H1 (cell line): ENCODE data around the gene RHBDD2. TPM values are rescaled to one million over a fixed set of nuclear protein-coding genes. Genes with fewer than 3 reads are reported as not detected.

Experiments used
- CTCF ChIA-PET: fragments of 300-600 bp; sonication (Branson Sonifier 250); formaldehyde crosslinking; loops from one replicate; lab custom pipeline; 2021; ENCODE audit not compliant: partially characterized antibody; lab: Charles Lee
- POLR2A ChIA-PET: fragments of 300-600 bp; sonication (Branson Sonifier 250); formaldehyde crosslinking; loops from one replicate; lab custom pipeline; 2021; ENCODE audit warnings: inconsistent platforms; ENCODE audit not compliant: partially characterized antibody; lab: Charles Lee
- DNase-seq, 2 experiments: peaks; one replicate each; pipeline versions ENCODE4 v3.0.0 to v3.0.0-alpha.2; 2010 to 2022; ENCODE audit warnings: low spot score in 2 of 2, low read depth in 1 of 2, mixed read lengths in 1 of 2
- FAIRE-seq: peaks from 2 replicates; lab custom pipeline; 2011; peaks lifted over from hg19 to GRCh38; lab: Jason Lieb, UNC
- H2AFZ ChIP-seq: 2 replicates; pipeline ENCODE4 v1.8.1; 2012; ENCODE audit warnings: low read length, inconsistent platforms
- H2AK5ac ChIP-seq: 2 replicates; pipeline ENCODE4 v1.6.1; 2013; ENCODE audit warnings: low read depth, low read length
- H2BK120ac ChIP-seq: replicated peaks from 2 replicates; pipeline ENCODE3; 2013; ENCODE audit warnings: low read depth, low read length, inconsistent platforms
- H2BK12ac ChIP-seq: 2 replicates; pipeline ENCODE4 v1.6.1; 2013; ENCODE audit warnings: low read depth, low read length
- H2BK15ac ChIP-seq: 2 replicates; pipeline ENCODE4 v1.6.1; 2013; ENCODE audit warnings: low read length
- H2BK20ac ChIP-seq: 2 replicates; pipeline ENCODE4 v1.6.1; 2013; ENCODE audit warnings: low read length
- H2BK5ac ChIP-seq: 2 replicates; pipeline ENCODE4 v1.6.1; 2013; ENCODE audit warnings: low read depth, low read length
- H3K14ac ChIP-seq: 2 replicates; pipeline ENCODE4 v1.6.1; 2013; ENCODE audit warnings: inconsistent platforms; ENCODE audit not compliant: insufficient read length
- H3K18ac ChIP-seq: 2 replicates; pipeline ENCODE4 v1.6.1; 2013; ENCODE audit warnings: low read length; ENCODE audit errors: extremely low read depth
- H3K23ac ChIP-seq: 2 replicates; pipeline ENCODE4 v1.6.1; 2013; ENCODE audit warnings: inconsistent platforms; ENCODE audit not compliant: insufficient read length
- H3K23me2 ChIP-seq: 2 replicates; pipeline ENCODE4 v1.6.1; 2013; ENCODE audit warnings: low read depth, low read length
- H3K27ac ChIP-seq: 2 replicates; pipeline ENCODE4 v1.6.1; 2011; ENCODE audit warnings: low read depth, low read length, inconsistent platforms
- H3K27me3 ChIP-seq, 4 experiments: replicated peaks in 1 of 4; 1 replicate in 1 of 4; 2 replicates in 3 of 4; pipeline versions ENCODE4 v1.6.1 to v1.8.1; 2011 to 2013; ENCODE audit warnings: low read length in 3 of 4, mild to moderate bottlenecking in 3 of 4, inconsistent platforms in 2 of 4, mixed read lengths in 2 of 4, moderate library complexity in 1 of 4; ENCODE audit not compliant: control insufficient read depth in 3 of 4, insufficient read depth in 3 of 4; ENCODE audit errors: extremely low read depth in 1 of 4
- H3K36me3 ChIP-seq, 4 experiments: 2 replicates each; pipeline versions ENCODE4 v1.6.1 to v1.8.1; 2011 to 2013; ENCODE audit warnings: mild to moderate bottlenecking in 4 of 4, low read length in 3 of 4, moderate library complexity in 2 of 4, control low read depth in 1 of 4, inconsistent platforms in 1 of 4; ENCODE audit not compliant: insufficient read depth in 4 of 4, control insufficient read depth in 2 of 4
- H3K4ac ChIP-seq: replicated peaks from 2 replicates; pipeline ENCODE3; 2013; ENCODE audit warnings: low read length, low read depth, mixed read lengths, inconsistent platforms; ENCODE audit not compliant: insufficient read length
- H3K4me1 ChIP-seq, 4 experiments: replicated peaks in 1 of 4; 1 replicate in 1 of 4; 2 replicates in 3 of 4; pipeline versions ENCODE4 v1.6.1 to v1.8.1; 2011 to 2013; ENCODE audit warnings: low read length in 3 of 4, inconsistent platforms in 2 of 4, mixed read lengths in 1 of 4; ENCODE audit not compliant: insufficient read depth in 4 of 4, control insufficient read depth in 3 of 4
- H3K4me2 ChIP-seq, 2 experiments: 2 replicates each; pipeline versions ENCODE4 v1.6.1 to v1.8.1; 2011 to 2013; ENCODE audit warnings: low read depth in 2 of 2, low read length in 2 of 2, control low read depth in 1 of 2, inconsistent platforms in 1 of 2, mild to moderate bottlenecking in 1 of 2; ENCODE audit not compliant: insufficient read depth in 1 of 2
- H3K4me3 ChIP-seq, 4 experiments: fragments of 200-600, 300-600 bp in 1 of 4; sonication (generic), shearing (Covaris generic), sonication (Bioruptor Twin) in 1 of 4; 2 replicates each; pipeline versions ENCODE4 v1.5.1 to v1.8.1; 2011 to 2016; ENCODE audit warnings: low read length in 4 of 4, low read depth in 3 of 4, control low read depth in 2 of 4, inconsistent platforms in 2 of 4, mild to moderate bottlenecking in 2 of 4, mixed read lengths in 1 of 4, moderate library complexity in 1 of 4; ENCODE audit not compliant: insufficient read depth in 2 of 4; ENCODE audit errors: extremely low read depth in 1 of 4
- H3K56ac ChIP-seq: replicated peaks from 2 replicates; pipeline ENCODE3; 2013; ENCODE audit warnings: low read depth, mild to moderate bottlenecking, mixed read lengths, low read length, inconsistent platforms; ENCODE audit not compliant: insufficient read length
- H3K79me1 ChIP-seq: 2 replicates; pipeline ENCODE4 v1.6.1; 2013; ENCODE audit warnings: low read depth, low read length, control low read depth
- H3K79me2 ChIP-seq, 2 experiments: 2 replicates each; pipeline versions ENCODE4 v1.6.1 to v1.8.1; 2012 to 2013; ENCODE audit warnings: low read length in 2 of 2, mild to moderate bottlenecking in 2 of 2, inconsistent platforms in 1 of 2; ENCODE audit not compliant: insufficient read depth in 2 of 2, control insufficient read depth in 1 of 2
- H3K9ac ChIP-seq, 4 experiments: replicated peaks in 1 of 4; 1 replicate in 1 of 4; 2 replicates in 3 of 4; pipeline versions ENCODE4 v1.6.1 to v1.8.1; 2011 to 2013; ENCODE audit warnings: low read depth in 3 of 4, low read length in 3 of 4, control low read depth in 2 of 4, mild to moderate bottlenecking in 2 of 4, moderate library complexity in 2 of 4, inconsistent platforms in 1 of 4; ENCODE audit errors: extremely low read depth in 1 of 4
- H3K9me3 ChIP-seq, 2 experiments: 2 replicates each; pipeline versions ENCODE4 v1.6.1 to v1.8.1; 2012 to 2013; ENCODE audit warnings: mild to moderate bottlenecking in 2 of 2, moderate library complexity in 2 of 2, control low read depth in 1 of 2, inconsistent platforms in 1 of 2, low read depth in 1 of 2, low read length in 1 of 2, mixed read lengths in 1 of 2; ENCODE audit not compliant: insufficient read depth in 2 of 2
- H4K20me1 ChIP-seq, 2 experiments: replicated peaks in 1 of 2; 2 replicates each; pipeline versions ENCODE3 to v1.8.1; 2011 to 2013; ENCODE audit warnings: inconsistent platforms in 2 of 2, low read length in 2 of 2, mild to moderate bottlenecking in 1 of 2; ENCODE audit not compliant: insufficient read depth in 2 of 2, control insufficient read depth in 1 of 2
- H4K5ac ChIP-seq: 2 replicates; pipeline ENCODE4 v1.6.1; 2013; ENCODE audit warnings: low read length, low read depth, mixed read lengths, inconsistent platforms; ENCODE audit not compliant: insufficient read length
- H4K8ac ChIP-seq: 2 replicates; pipeline ENCODE4 v1.8.0; 2013; ENCODE audit warnings: mild to moderate bottlenecking, moderate library complexity, low read length, inconsistent platforms; ENCODE audit not compliant: insufficient read depth; ENCODE audit errors: extremely low read depth
- H4K91ac ChIP-seq: replicated peaks from 2 replicates; pipeline ENCODE3; 2013; ENCODE audit warnings: low read length, mixed read lengths, inconsistent platforms; ENCODE audit not compliant: insufficient read length
- ASH2L ChIP-seq: fragments of 200-600, 300-600 bp; sonication (generic); IDR thresholded peaks from one replicate; pipeline ENCODE4 v1.7.1; 2017; ENCODE audit warnings: low read length
- BCL11A ChIP-seq, 2 experiments: IDR thresholded peaks; one replicate each; pipeline ENCODE4 v1.6.1; 2011; ENCODE audit warnings: low read depth in 2 of 2, low read length in 2 of 2, mild to moderate bottlenecking in 2 of 2
- BRCA1 ChIP-seq: IDR thresholded peaks from 2 replicates; pipeline ENCODE4 v1.6.1; 2012; ENCODE audit warnings: low read depth, low read length, improper control_type of control experiment
- NANOG ChIP-seq: IDR thresholded peaks from 2 replicates; pipeline ENCODE4 v1.6.1; 2011; ENCODE audit warnings: low read length, low read depth, mild to moderate bottlenecking, inconsistent platforms; ENCODE audit not compliant: insufficient read depth, poor library complexity, severe bottlenecking
- POU5F1 ChIP-seq: IDR thresholded peaks from 2 replicates; pipeline ENCODE4 v1.6.1; 2011; ENCODE audit warnings: low read depth, mild to moderate bottlenecking, low read length, moderate library complexity
- ZNF274 ChIP-seq: IDR thresholded peaks from 2 replicates; pipeline ENCODE4 v1.7.0; 2012; ENCODE audit warnings: low read length, borderline replicate concordance; ENCODE audit errors: extremely low read depth
- WGBS, 2 experiments: shearing (Covaris generic) in 1 of 2; methylation state at CpG; one replicate each; pipeline versions ENCODE4 v1.1.6 to v1.1.7; 2013 to 2015; ENCODE audit warnings: low lambda C conversion rate in 2 of 2, mixed read lengths in 2 of 2, inconsistent platforms in 1 of 2, low coverage in 1 of 2, missing lambda C conversion rate in 1 of 2; ENCODE audit not compliant: insufficient replicate concordance in 2 of 2, insufficient coverage in 1 of 2, insufficient read length in 1 of 2; ENCODE audit errors: extremely low coverage in 1 of 2, missing lambda C conversion rate in 1 of 2; 5-methylcytosine and 5-hydroxymethylcytosine counted together
- polyA plus RNA-seq, 7 experiments: library from polyadenylated mRNA; depleted of rRNA in 3 of 7; stranded (reverse) in 5 of 7; unstranded in 2 of 7; fragments of >200 nt in 5 of 7; fragments of 200-250 nt in 2 of 7; gene quantifications; 1 replicate in 5 of 7; 2 replicates in 1 of 7; 4 replicates in 1 of 7; pipeline versions ENCODE4 v1.2.1 to v1.2.3, GENCODE V29; 2011 to 2013; ENCODE audit warnings: missing spikeins in 2 of 7, mixed read lengths in 2 of 7
- total RNA-seq: library from RNA; stranded (reverse); fragmentation: NEBNext Ultra II Directional; extraction: Animal tissue kit (Norgen Biotek cat#: 25700); gene quantifications from 2 replicates; pipeline ENCODE4 v1.2.1, GENCODE V29; 2021

Gene RHBDD2
- total and polyA plus RNA-seq, 2 of the 8 experiments (the other 6 are each of a cell fraction or from before 2014, with no cell fraction given) = 28.3 to 65.5 TPM

GRCh38 chr7:75870557-75871161 is 8.2 kb upstream of the RHBDD2 start:
- Histone ChIP-seq H4K91ac (no peak overlapping the region), H3K4me1 (peaks cover 0 to 3% (median 2%) of the 10 kb centered on the region in 4 experiments; a peak in 3 of 7 replicates), H3K23ac (no peak overlapping the region), H3K4me3 (no peak overlapping the region), H2AFZ (no peak overlapping the region), H3K36me3 (no peaks in the 10 kb centered on the region), H4K8ac (no peak overlapping the region), H3K4me2 (no peak overlapping the region), H3K4ac (no peak overlapping the region), H3K18ac (no peak overlapping the region), H2AK5ac (no peak overlapping the region), H3K56ac (no peak overlapping the region), H3K14ac (no peak overlapping the region), H3K23me2 (no peaks in the 10 kb centered on the region), H3K9me3 (no peaks in the 10 kb centered on the region), H3K79me2 (no peaks in the 10 kb centered on the region), H2BK15ac (no peak overlapping the region), H3K27ac (no peak overlapping the region), H3K27me3 (no peaks in the 10 kb centered on the region), H3K79me1 (no peaks in the 10 kb centered on the region), H2BK12ac (no peak overlapping the region), H2BK20ac (no peak overlapping the region), H3K9ac (no peak overlapping the region), H2BK120ac (no peak overlapping the region), H4K5ac (no peak overlapping the region), H4K20me1 (no peaks in the 10 kb centered on the region), H2BK5ac (no peak overlapping the region)
- FAIRE-seq (no peak), DNase-seq (no peak)
- 91% methylated on average over 8 of the region's 9 CpGs; no CpG with 5 or more reads in 1 of the 2 experiments for WGBS, 2 experiments
- POLR2A ChIA-PET = interaction anchor here (0.6 to 2.0 kb wide), 4 partner anchors 10 to 438 kb away, joined by 3 to 8 read pairs (median 4); no protein-coding TSS in a partner anchor
- CTCF ChIA-PET = interaction anchor here (0.6 to 4.6 kb wide), 4 partner anchors 33 to 283 kb away, joined by 3 to 36 read pairs (median 6); no protein-coding TSS in a partner anchor
- TF ChIP-seq BCL11A (IDR thresholded peaks at IDR 0.05; ENCODE audit: low read depth in 2 of 2, low read length in 2 of 2) (no peak), ZNF274 (no peak), NANOG (no peak), POU5F1 (no peak), ASH2L (no peak), BRCA1 (no peak)
